ENCODE data around the gene SLC25A38.

GRCh38 chr3:39387411-39387975 is 4.3 kb downstream of the SLC25A38 start:
- no peak for TF ChIP-seq CTCF (conservative IDR thresholded peaks at IDR 0.05)
- TF ChIP-seq EZH2 (IDR thresholded peaks at IDR 0.05; ENCODE audit: low read depth), result no peak
